H1 (cell line): ENCODE measurements around the gene CDK19. TPM values are rescaled to one million over a fixed set of nuclear protein-coding genes. Genes with fewer than 3 reads are reported as not detected.

ENCODE experiments used
- CTCF ChIA-PET: fragments of 300-600 bp; sonication (Branson Sonifier 250); formaldehyde crosslinking; loops from one replicate; lab custom pipeline; 2021; ENCODE audit not compliant: partially characterized antibody; lab: Charles Lee
- POLR2A ChIA-PET: fragments of 300-600 bp; sonication (Branson Sonifier 250); formaldehyde crosslinking; loops from one replicate; lab custom pipeline; 2021; ENCODE audit warnings: inconsistent platforms; ENCODE audit not compliant: partially characterized antibody; lab: Charles Lee
- DNase-seq, 2 experiments: peaks; one replicate each; pipeline versions ENCODE4 v3.0.0 to v3.0.0-alpha.2; 2010 to 2022; ENCODE audit warnings: low spot score in 2 of 2, low read depth in 1 of 2, mixed read lengths in 1 of 2
- FAIRE-seq: peaks from 2 replicates; lab custom pipeline; 2011; peaks lifted over from hg19 to GRCh38; lab: Jason Lieb, UNC
- H2AFZ ChIP-seq: 2 replicates; pipeline ENCODE4 v1.8.1; 2012; ENCODE audit warnings: low read length, inconsistent platforms
- H2AK5ac ChIP-seq: 2 replicates; pipeline ENCODE4 v1.6.1; 2013; ENCODE audit warnings: low read depth, low read length
- H2BK120ac ChIP-seq: replicated peaks from 2 replicates; pipeline ENCODE3; 2013; ENCODE audit warnings: low read depth, low read length, inconsistent platforms
- H2BK12ac ChIP-seq: 2 replicates; pipeline ENCODE4 v1.6.1; 2013; ENCODE audit warnings: low read depth, low read length
- H2BK15ac ChIP-seq: 2 replicates; pipeline ENCODE4 v1.6.1; 2013; ENCODE audit warnings: low read length
- H2BK20ac ChIP-seq: 2 replicates; pipeline ENCODE4 v1.6.1; 2013; ENCODE audit warnings: low read length
- H2BK5ac ChIP-seq: 2 replicates; pipeline ENCODE4 v1.6.1; 2013; ENCODE audit warnings: low read depth, low read length
- H3K14ac ChIP-seq: 2 replicates; pipeline ENCODE4 v1.6.1; 2013; ENCODE audit warnings: inconsistent platforms; ENCODE audit not compliant: insufficient read length
- H3K18ac ChIP-seq: 2 replicates; pipeline ENCODE4 v1.6.1; 2013; ENCODE audit warnings: low read length; ENCODE audit errors: extremely low read depth
- H3K23ac ChIP-seq: 2 replicates; pipeline ENCODE4 v1.6.1; 2013; ENCODE audit warnings: inconsistent platforms; ENCODE audit not compliant: insufficient read length
- H3K23me2 ChIP-seq: 2 replicates; pipeline ENCODE4 v1.6.1; 2013; ENCODE audit warnings: low read depth, low read length
- H3K27ac ChIP-seq: 2 replicates; pipeline ENCODE4 v1.6.1; 2011; ENCODE audit warnings: low read depth, low read length, inconsistent platforms
- H3K27me3 ChIP-seq, 4 experiments: replicated peaks in 1 of 4; 1 replicate in 1 of 4; 2 replicates in 3 of 4; pipeline versions ENCODE4 v1.6.1 to v1.8.1; 2011 to 2013; ENCODE audit warnings: low read length in 3 of 4, mild to moderate bottlenecking in 3 of 4, inconsistent platforms in 2 of 4, mixed read lengths in 2 of 4, moderate library complexity in 1 of 4; ENCODE audit not compliant: control insufficient read depth in 3 of 4, insufficient read depth in 3 of 4; ENCODE audit errors: extremely low read depth in 1 of 4
- H3K36me3 ChIP-seq, 4 experiments: 2 replicates each; pipeline versions ENCODE4 v1.6.1 to v1.8.1; 2011 to 2013; ENCODE audit warnings: mild to moderate bottlenecking in 4 of 4, low read length in 3 of 4, moderate library complexity in 2 of 4, control low read depth in 1 of 4, inconsistent platforms in 1 of 4; ENCODE audit not compliant: insufficient read depth in 4 of 4, control insufficient read depth in 2 of 4
- H3K4ac ChIP-seq: replicated peaks from 2 replicates; pipeline ENCODE3; 2013; ENCODE audit warnings: low read length, low read depth, mixed read lengths, inconsistent platforms; ENCODE audit not compliant: insufficient read length
- H3K4me1 ChIP-seq, 4 experiments: replicated peaks in 1 of 4; 1 replicate in 1 of 4; 2 replicates in 3 of 4; pipeline versions ENCODE4 v1.6.1 to v1.8.1; 2011 to 2013; ENCODE audit warnings: low read length in 3 of 4, inconsistent platforms in 2 of 4, mixed read lengths in 1 of 4; ENCODE audit not compliant: insufficient read depth in 4 of 4, control insufficient read depth in 3 of 4
- H3K4me2 ChIP-seq, 2 experiments: 2 replicates each; pipeline versions ENCODE4 v1.6.1 to v1.8.1; 2011 to 2013; ENCODE audit warnings: low read depth in 2 of 2, low read length in 2 of 2, control low read depth in 1 of 2, inconsistent platforms in 1 of 2, mild to moderate bottlenecking in 1 of 2; ENCODE audit not compliant: insufficient read depth in 1 of 2
- H3K4me3 ChIP-seq, 4 experiments: fragments of 200-600, 300-600 bp in 1 of 4; sonication (generic), shearing (Covaris generic), sonication (Bioruptor Twin) in 1 of 4; 2 replicates each; pipeline versions ENCODE4 v1.5.1 to v1.8.1; 2011 to 2016; ENCODE audit warnings: low read length in 4 of 4, low read depth in 3 of 4, control low read depth in 2 of 4, inconsistent platforms in 2 of 4, mild to moderate bottlenecking in 2 of 4, mixed read lengths in 1 of 4, moderate library complexity in 1 of 4; ENCODE audit not compliant: insufficient read depth in 2 of 4; ENCODE audit errors: extremely low read depth in 1 of 4
- H3K56ac ChIP-seq: replicated peaks from 2 replicates; pipeline ENCODE3; 2013; ENCODE audit warnings: low read depth, mild to moderate bottlenecking, mixed read lengths, low read length, inconsistent platforms; ENCODE audit not compliant: insufficient read length
- H3K79me1 ChIP-seq: 2 replicates; pipeline ENCODE4 v1.6.1; 2013; ENCODE audit warnings: low read depth, low read length, control low read depth
- H3K79me2 ChIP-seq, 2 experiments: 2 replicates each; pipeline versions ENCODE4 v1.6.1 to v1.8.1; 2012 to 2013; ENCODE audit warnings: low read length in 2 of 2, mild to moderate bottlenecking in 2 of 2, inconsistent platforms in 1 of 2; ENCODE audit not compliant: insufficient read depth in 2 of 2, control insufficient read depth in 1 of 2
- H3K9ac ChIP-seq, 4 experiments: replicated peaks in 1 of 4; 1 replicate in 1 of 4; 2 replicates in 3 of 4; pipeline versions ENCODE4 v1.6.1 to v1.8.1; 2011 to 2013; ENCODE audit warnings: low read depth in 3 of 4, low read length in 3 of 4, control low read depth in 2 of 4, mild to moderate bottlenecking in 2 of 4, moderate library complexity in 2 of 4, inconsistent platforms in 1 of 4; ENCODE audit errors: extremely low read depth in 1 of 4
- H3K9me3 ChIP-seq, 2 experiments: 2 replicates each; pipeline versions ENCODE4 v1.6.1 to v1.8.1; 2012 to 2013; ENCODE audit warnings: mild to moderate bottlenecking in 2 of 2, moderate library complexity in 2 of 2, control low read depth in 1 of 2, inconsistent platforms in 1 of 2, low read depth in 1 of 2, low read length in 1 of 2, mixed read lengths in 1 of 2; ENCODE audit not compliant: insufficient read depth in 2 of 2
- H4K20me1 ChIP-seq, 2 experiments: replicated peaks in 1 of 2; 2 replicates each; pipeline versions ENCODE3 to v1.8.1; 2011 to 2013; ENCODE audit warnings: inconsistent platforms in 2 of 2, low read length in 2 of 2, mild to moderate bottlenecking in 1 of 2; ENCODE audit not compliant: insufficient read depth in 2 of 2, control insufficient read depth in 1 of 2
- H4K5ac ChIP-seq: 2 replicates; pipeline ENCODE4 v1.6.1; 2013; ENCODE audit warnings: low read length, low read depth, mixed read lengths, inconsistent platforms; ENCODE audit not compliant: insufficient read length
- H4K8ac ChIP-seq: 2 replicates; pipeline ENCODE4 v1.8.0; 2013; ENCODE audit warnings: mild to moderate bottlenecking, moderate library complexity, low read length, inconsistent platforms; ENCODE audit not compliant: insufficient read depth; ENCODE audit errors: extremely low read depth
- H4K91ac ChIP-seq: replicated peaks from 2 replicates; pipeline ENCODE3; 2013; ENCODE audit warnings: low read length, mixed read lengths, inconsistent platforms; ENCODE audit not compliant: insufficient read length
- CTCF ChIP-seq, 3 experiments: IDR thresholded peaks; 1 replicate in 2 of 3; 2 replicates in 1 of 3; pipeline versions ENCODE4 v1.5.1 to v1.6.1; 2011; ENCODE audit warnings: low read length in 3 of 3, mild to moderate bottlenecking in 3 of 3, inconsistent platforms in 2 of 3, low read depth in 1 of 3, moderate library complexity in 1 of 3; ENCODE audit not compliant: insufficient read depth in 1 of 3; ENCODE audit errors: control extremely low read depth in 1 of 3
- EGR1 ChIP-seq: IDR thresholded peaks from 2 replicates; pipeline ENCODE4 v1.6.1; 2011; ENCODE audit warnings: low read depth, low read length, borderline replicate concordance
- EP300 ChIP-seq, 2 experiments: IDR thresholded peaks; 1 replicate in 1 of 2; 2 replicates in 1 of 2; pipeline ENCODE4 v1.6.1; 2011 to 2012; ENCODE audit warnings: low read depth in 2 of 2, low read length in 2 of 2, mild to moderate bottlenecking in 2 of 2, borderline replicate concordance in 1 of 2, inconsistent platforms in 1 of 2, moderate library complexity in 1 of 2
- JUND ChIP-seq: IDR thresholded peaks from 2 replicates; pipeline ENCODE4 v1.6.1; 2011; ENCODE audit warnings: mild to moderate bottlenecking, improper control_type of control experiment, low read length
- MAX ChIP-seq: IDR thresholded peaks from 2 replicates; pipeline ENCODE4 v1.6.1; 2012; ENCODE audit warnings: inconsistent platforms
- RAD21 ChIP-seq, 2 experiments: IDR thresholded peaks in 1 of 2; conservative IDR thresholded peaks in 1 of 2; 2 replicates each; pipeline ENCODE4 v1.6.1; 2011; ENCODE audit warnings: low read depth in 2 of 2, low read length in 2 of 2, improper control_type of control experiment in 1 of 2, inconsistent platforms in 1 of 2, mild to moderate bottlenecking in 1 of 2, moderate library complexity in 1 of 2
- SP1 ChIP-seq: IDR thresholded peaks from 2 replicates; pipeline ENCODE4 v1.6.1; 2011; ENCODE audit warnings: low read depth, low read length
- SUZ12 ChIP-seq: fragments of 200-600 bp; sonication (generic); IDR thresholded peaks from 2 replicates; pipeline ENCODE4 v1.6.1; 2012; ENCODE audit warnings: mild to moderate bottlenecking, inconsistent platforms, low read length, moderate library complexity, mixed read lengths
- ZNF274 ChIP-seq: IDR thresholded peaks from 2 replicates; pipeline ENCODE4 v1.7.0; 2012; ENCODE audit warnings: low read length, borderline replicate concordance; ENCODE audit errors: extremely low read depth
- WGBS, 2 experiments: shearing (Covaris generic) in 1 of 2; methylation state at CpG; one replicate each; pipeline versions ENCODE4 v1.1.6 to v1.1.7; 2013 to 2015; ENCODE audit warnings: low lambda C conversion rate in 2 of 2, mixed read lengths in 2 of 2, inconsistent platforms in 1 of 2, low coverage in 1 of 2, missing lambda C conversion rate in 1 of 2; ENCODE audit not compliant: insufficient replicate concordance in 2 of 2, insufficient coverage in 1 of 2, insufficient read length in 1 of 2; ENCODE audit errors: extremely low coverage in 1 of 2, missing lambda C conversion rate in 1 of 2; 5-methylcytosine and 5-hydroxymethylcytosine counted together
- polyA plus RNA-seq, 7 experiments: library from polyadenylated mRNA; depleted of rRNA in 3 of 7; stranded (reverse) in 5 of 7; unstranded in 2 of 7; fragments of >200 nt in 5 of 7; fragments of 200-250 nt in 2 of 7; gene quantifications; 1 replicate in 5 of 7; 2 replicates in 1 of 7; 4 replicates in 1 of 7; pipeline versions ENCODE4 v1.2.1 to v1.2.3, GENCODE V29; 2011 to 2013; ENCODE audit warnings: missing spikeins in 2 of 7, mixed read lengths in 2 of 7
- total RNA-seq: library from RNA; stranded (reverse); fragmentation: NEBNext Ultra II Directional; extraction: Animal tissue kit (Norgen Biotek cat#: 25700); gene quantifications from 2 replicates; pipeline ENCODE4 v1.2.1, GENCODE V29; 2021

CDK19 gene
- total and polyA plus RNA-seq, 2 of the 8 experiments (the other 6 are each of a cell fraction or from before 2014, with no cell fraction given) = 4.9 to 12.6 TPM

- Histone ChIP-seq H3K4ac (no peak overlapping the region), H3K4me3 (no peak overlapping the region), H3K27me3 (no peaks in the 10 kb centered on the region), H3K4me2 (no peak overlapping the region), H2AFZ (no peak overlapping the region), H4K91ac (no peak overlapping the region), H4K8ac (no peak overlapping the region), H3K9me3 (no peaks in the 10 kb centered on the region), H3K36me3 (no peaks in the 10 kb centered on the region), H3K79me2 (no peaks in the 10 kb centered on the region), H3K18ac (no peak overlapping the region), H2BK120ac (no peak overlapping the region), H2BK12ac (no peak overlapping the region)
- CTCF ChIA-PET = interaction anchor here (0.7 to 2.5 kb wide), 26 partner anchors 9 to 316 kb away, joined by 3 to 10 read pairs (median 4); partner anchors contain the start of gene CDK19
- POLR2A ChIA-PET = interaction anchor here (0.9 to 2.5 kb wide), 5 partner anchors 133 to 276 kb away, joined by 3 to 8 read pairs (median 3); partner anchors contain the start of genes AMD1, CDK19 and GTF3C6
- TF ChIP-seq JUND (no peak), SUZ12 (no peak), SP1 (no peak), ZNF274 (no peak), CTCF (IDR thresholded peaks at IDR 0.05; ENCODE audit: control extremely low read depth in 1 of 3, insufficient read depth in 1 of 3, low read depth in 1 of 3, low read length in 3 of 3) (peak in 2 of 3 experiments; percentile 67 to 68; a peak in 3 of 4 replicates), RAD21 (IDR thresholded peaks at IDR 0.05 in 1 of 2, conservative IDR thresholded peaks at IDR 0.05 in 1 of 2; ENCODE audit: low read depth in 2 of 2, low read length in 2 of 2) (peak; percentile 90), EP300 (IDR thresholded peaks at IDR 0.05; ENCODE audit: borderline replicate concordance in 1 of 2, low read depth in 2 of 2, low read length in 2 of 2) (no peak), MAX (no peak), EGR1 (no peak)
- TF ChIP-seq, all 59 proteins: peak for 2
- Histone ChIP-seq H2BK20ac (no peak overlapping the region), H2AK5ac (no peak overlapping the region), H3K23ac (no peak overlapping the region), H4K20me1 (peaks cover 0 to 4% of the 10 kb centered on the region in 2 experiments), H3K9ac (no peak overlapping the region), H3K14ac (no peak overlapping the region), H3K79me1 (no peaks in the 10 kb centered on the region), H4K5ac (no peak overlapping the region), H3K56ac (no peak overlapping the region), H3K23me2 (no peaks in the 10 kb centered on the region), H2BK5ac (no peak overlapping the region), H3K27ac (no peak overlapping the region), H2BK15ac (no peak overlapping the region), H3K4me1 (no peaks in the 10 kb centered on the region)
- FAIRE-seq = no peak
- DNase-seq = no peak
- 73% methylated on average over 1 of the region's 1 CpG; no CpG with 5 or more reads in 1 of the 2 experiments for WGBS, 2 experiments
Measured at GRCh38 chr6:110682460-110682853, 132.8 kb downstream of the CDK19 start.
